Thyroid gland (tissue), 4 donors: ENCODE results near the gene ADIRF. TPM values are rescaled to one million over a fixed set of nuclear protein-coding genes. Genes with fewer than 3 reads are reported as not detected.

Experiments used
- small RNA-seq: library from RNA; depleted of rRNA; stranded (forward); fragments of <200 nt; gene quantifications from one replicate; pipeline ENCODE3, GENCODE V24; 2016
- total RNA-seq, 4 donors: library from RNA; depleted of rRNA; stranded (reverse); fragments of >200 nt; gene quantifications; one replicate each; pipeline ENCODE4 v1.2.3, GENCODE V29; 2016

ADIRF gene
- total RNA-seq, 4 donors from 2014 or later, result 66.6 to 208 (median 104) TPM

Small RNA genes lying within 50 kb of the gene (small RNA-seq; reads per million reads assigned to genes)
- not detected for gene BMS1P3
- not detected for gene FAM25A

Other genes starting within 250 kb of the ADIRF start
- 10 to 100 TPM; 72.7 to 89.5 (median 84.2) TPM for gene BMPR1A, start 211.9 kb upstream of the ADIRF start, total RNA-seq
- gene MMRN2, start 10.9 kb upstream of the ADIRF start, total RNA-seq, result 10 to 100 TPM; 23.0 to 45.1 (median 28.4) TPM
- gene SNCG, start 9.9 kb upstream of the ADIRF start, total RNA-seq, result 10 to 100 TPM; 11.5 to 40.2 (median 23.1) TPM
- not detected for gene FAM25A, start 51.8 kb downstream of the ADIRF start, total RNA-seq
- 100 to 1,000 TPM; 154 to 199 (median 157) TPM for gene GLUD1, start 126.4 kb downstream of the ADIRF start, total RNA-seq
- gene SHLD2, start 126.7 kb downstream of the ADIRF start, total RNA-seq, result 10 to 100 TPM; 60.8 to 71.9 (median 63.6) TPM